Right cardiac atrium (tissue), 5 donors: ENCODE results near the gene DHRS7C. TPM values are rescaled to one million over a fixed set of nuclear protein-coding genes. Genes with fewer than 3 reads are reported as not detected.

Experiments used
- ATAC-seq, 2 donors: fragments of 200-7000 bp; cut with Tn5 transposase; one replicate each; pipeline versions ENCODE4 v1.8.0 to v1.9.1; 2020; ENCODE audit warnings: moderate library complexity in 2 of 2, mild to moderate bottlenecking in 1 of 2
- DNase-seq, 3 donors: peaks; one replicate each; pipeline ENCODE4 v3.0.0-alpha.2; 2020
- H3K27ac ChIP-seq: one replicate; pipeline ENCODE4 v1.5.1; 2013; ENCODE audit warnings: mild to moderate bottlenecking, low read length, control low read depth, moderate library complexity
- H3K27me3 ChIP-seq: one replicate; pipeline ENCODE4 v1.6.1; 2013; ENCODE audit not compliant: control insufficient read depth, insufficient read depth
- H3K4me1 ChIP-seq: one replicate; pipeline ENCODE4 v1.6.1; 2013; ENCODE audit warnings: low read length; ENCODE audit not compliant: control insufficient read depth, insufficient read depth
- H3K4me3 ChIP-seq: one replicate; pipeline ENCODE4 v1.5.1; 2013; ENCODE audit warnings: low read length, control low read depth
- H3K9me3 ChIP-seq: one replicate; pipeline ENCODE4 v1.6.1; 2013; ENCODE audit warnings: low read length; ENCODE audit not compliant: control insufficient read depth
- WGBS: extraction: QIAGEN DNeasy Blood & Tissue Kit; methylation state at CpG from one replicate; pipeline ENCODE4 v1.1.7; 2013; 5-methylcytosine and 5-hydroxymethylcytosine counted together
- intact Hi-C, 4 donors: fragments of 100-400 bp; cut with DNase I; formaldehyde crosslinking; loops; one replicate each; pipeline versions ENCODE4 v1.11.0 to v1.14.0; 2022 to 2023
- long read RNA-seq, 4 donors: library from polyadenylated mRNA; unstranded; transcript quantifications; one replicate each; pipeline ENCODE4 v2.0.0, GENCODE V29; 2020 to 2021
- polyA plus RNA-seq: library from polyadenylated mRNA; stranded (reverse); fragments of 200-250 nt; gene quantifications from one replicate; pipeline ENCODE4 v1.2.3, GENCODE V29; 2013
- total RNA-seq, 4 donors: library from RNA; stranded (reverse); fragmentation: NEBNext Ultra II Directional; extraction: Animal tissue kit (Norgen Biotek cat#: 25700); gene quantifications; one replicate each; pipeline ENCODE4 v1.2.1, GENCODE V29; 2021
- donor health status: healthy with polysubstance abuse.
- donor health status: DM: no; HTN: yes; CAD: no.
- donor health status: DM: no; HTN: no; CAD: no.
- donor health status: DM: no; HTN: yes; CAD: no; lungs with severe emphysema.
- donor health status: DM: yes; HTN: yes; CAD: no.

Gene DHRS7C, protein sequence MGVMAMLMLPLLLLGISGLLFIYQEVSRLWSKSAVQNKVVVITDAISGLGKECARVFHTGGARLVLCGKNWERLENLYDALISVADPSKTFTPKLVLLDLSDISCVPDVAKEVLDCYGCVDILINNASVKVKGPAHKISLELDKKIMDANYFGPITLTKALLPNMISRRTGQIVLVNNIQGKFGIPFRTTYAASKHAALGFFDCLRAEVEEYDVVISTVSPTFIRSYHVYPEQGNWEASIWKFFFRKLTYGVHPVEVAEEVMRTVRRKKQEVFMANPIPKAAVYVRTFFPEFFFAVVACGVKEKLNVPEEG
- total RNA-seq: 100 to 1,000 TPM; 100 to 317 (median 205) TPM
- 177 TPM for polyA plus RNA-seq
- long read RNA-seq, donor 1, transcript DHRS7C-202 (6 exons, 984 nt): major isoform, 5 of 46 reads
- long read RNA-seq, donor 1, partial matches to known transcripts: 2 of 46 reads
- long read RNA-seq, donor 1, other reads (novel, unspliced or antisense): 37 of 46 reads
- long read RNA-seq, donor 2, partial matches to known transcripts: 9 of 19 reads
- long read RNA-seq, donor 2, other reads (novel, unspliced or antisense): 9 of 19 reads
- long read RNA-seq, donor 3, transcript DHRS7C-202 (6 exons, 984 nt): major isoform, 5 of 12 reads
- long read RNA-seq, donor 3, partial matches to known transcripts: 1 of 12 reads
- long read RNA-seq, donor 3, other reads (novel, unspliced or antisense): 6 of 12 reads
- long read RNA-seq, donor 4, partial matches to known transcripts: 9 of 41 reads
- long read RNA-seq, donor 4, other reads (novel, unspliced or antisense): 26 of 41 reads

- Histone ChIP-seq H3K4me1 (no peaks in the 10 kb centered on the region), H3K27me3 (no peaks in the 10 kb centered on the region), H3K9me3 (no peaks in the 10 kb centered on the region), H3K27ac (peak within 1 kb of the TSS; percentile 91), H3K4me3 (peak within 1 kb of the TSS; percentile 21)
- ATAC-seq: peak; percentile 71 to 87
- 55% methylated on average over 15 of the region's 15 CpGs for WGBS
- intact Hi-C loops: loop anchor here in 1 of 4 donors (5.0 kb wide), 1 partner anchor 46 kb away; no protein-coding TSS in a partner anchor
- peak; percentile 32 to 76 (median 69) for DNase-seq
Observed at GRCh38 chr17:9790889-9791876, at the start of gene DHRS7C. TSS of gene DHRS7C (minus strand) at chr17:9791592. CDS start at chr17:9791284, 308 bp downstream.

DNA sequence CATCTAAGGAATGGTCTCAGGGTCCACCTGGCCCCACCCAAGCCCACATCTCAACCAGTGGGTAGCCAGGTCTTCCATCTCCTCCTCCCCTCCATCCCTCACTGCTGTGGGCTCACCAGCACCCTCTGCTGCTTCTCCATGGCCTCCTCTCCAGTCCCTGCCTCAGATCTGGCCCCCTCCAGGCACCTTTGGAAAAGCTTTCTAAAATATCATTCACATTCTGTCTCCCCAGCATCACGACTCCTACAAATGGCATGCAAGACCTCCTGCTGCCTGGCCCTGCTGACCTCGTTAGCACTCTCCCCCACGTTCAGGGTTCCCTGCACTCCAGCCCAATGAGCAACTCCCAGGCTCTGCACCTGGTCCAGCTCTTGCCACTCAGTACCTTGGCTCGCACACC lies 48.0 kb upstream of the DHRS7C start:
- Histone ChIP-seq H3K4me1 (peaks cover 13% of the 10 kb centered on the region), H3K27ac (no peak overlapping the region), H3K9me3 (no peaks in the 10 kb centered on the region), H3K27me3 (no peaks in the 10 kb centered on the region), H3K4me3 (no peak overlapping the region)
- 58% methylated on average over 4 of the region's 4 CpGs for WGBS
- DNase-seq: no peak
- intact Hi-C loops: loop anchor here in 1 of 4 donors (5.0 kb wide), 1 partner anchor 47 kb away; the partner anchor contains the start of gene DHRS7C
- ATAC-seq: no peak

DNA sequence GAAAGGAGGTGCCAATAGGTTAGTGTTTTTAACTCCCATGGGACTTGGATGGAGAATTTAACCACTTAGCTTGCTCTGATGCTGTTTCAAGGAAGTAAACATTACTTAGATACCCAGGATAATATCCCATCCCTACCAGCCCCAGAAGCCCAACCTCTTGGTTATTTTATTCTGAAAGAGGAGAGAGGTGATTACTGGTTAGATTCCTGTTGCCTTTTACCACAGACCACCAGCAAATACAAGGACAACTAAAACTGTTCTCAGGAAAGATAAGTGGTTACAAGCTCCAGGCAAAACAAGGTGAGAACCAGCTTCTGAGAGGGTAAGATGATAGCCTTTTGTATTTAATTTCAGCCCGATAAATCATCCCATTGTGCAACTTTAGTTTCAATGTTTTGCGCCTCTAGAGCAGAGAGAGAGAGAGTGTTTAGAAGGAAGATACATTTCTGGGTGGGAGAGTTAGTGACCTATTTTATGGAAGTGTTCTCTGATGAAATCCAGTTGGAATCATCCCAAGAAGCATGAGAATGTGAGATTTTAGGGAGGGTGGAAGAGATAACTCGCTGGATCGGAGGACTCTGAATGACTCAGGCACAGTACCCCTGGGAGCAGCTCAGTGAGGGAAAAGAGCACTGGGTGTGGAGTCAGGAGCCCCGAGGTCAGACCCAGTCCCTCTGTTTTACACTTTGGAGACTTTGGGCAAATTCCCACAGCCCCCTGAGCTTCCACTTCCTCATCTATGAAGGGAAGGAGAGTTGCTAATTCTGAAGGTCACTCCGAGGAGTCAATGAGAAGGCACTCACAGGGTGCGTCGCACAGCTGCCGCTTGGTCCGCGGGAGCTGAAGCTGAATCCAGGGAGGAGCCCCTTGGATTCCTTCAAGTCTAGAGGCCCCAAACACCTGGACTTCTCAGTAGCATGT lies 46.4 kb upstream of the DHRS7C start:
- Histone ChIP-seq H3K27me3 (no peaks in the 10 kb centered on the region), H3K4me3 (no peak overlapping the region), H3K27ac (peak overlapping the region; percentile 73), H3K9me3 (no peaks in the 10 kb centered on the region), H3K4me1 (peaks cover 5% of the 10 kb centered on the region)
- ATAC-seq: peak; percentile 82 to 92
- intact Hi-C loops: loop anchor here in 1 of 4 donors (5.0 kb wide), 1 partner anchor 46 kb away; the partner anchor contains the start of gene DHRS7C
- peak; percentile 79 to 84 (median 83) for DNase-seq
- WGBS: 38% methylated on average over 11 of the region's 11 CpGs

- 73% methylated on average over 4 of the region's 4 CpGs for WGBS
- H3K9me3 ChIP-seq: no peaks in the 10 kb centered on the region
Observed at GRCh38 chr17:9833922-9834321, 42.5 kb upstream of the DHRS7C start.

GRCh38 chr17:9830711-9831110 lies 39.3 kb upstream of the DHRS7C start:
- intact Hi-C loops: no loop called here
- WGBS: 74% methylated on average over 2 of the region's 2 CpGs
- Histone ChIP-seq H3K4me3 (no peak overlapping the region), H3K4me1 (peaks cover 2% of the 10 kb centered on the region), H3K9me3 (no peaks in the 10 kb centered on the region), H3K27me3 (no peaks in the 10 kb centered on the region), H3K27ac (no peak overlapping the region)
- no peak for ATAC-seq
- no peak for DNase-seq

More at GRCh38 chr17:9833922-9834321, 42.5 kb upstream of the DHRS7C start:
- no peak overlapping the region for H3K27ac ChIP-seq
- no peaks in the 10 kb centered on the region for H3K27me3 ChIP-seq
- peak in 2 of 3 donors; percentile 73 to 75 for DNase-seq
- intact Hi-C loops: no loop called here
- no peak overlapping the region for H3K4me3 ChIP-seq
- no peaks in the 10 kb centered on the region for H3K4me1 ChIP-seq
- ATAC-seq: peak; percentile 22 to 59

- ATAC-seq (no peak), DNase-seq (no peak)
- no peaks in the 10 kb centered on the region for H3K9me3 ChIP-seq
- intact Hi-C loops: no loop called here
- H3K4me3 ChIP-seq: no peak overlapping the region
- 81% methylated on average over 2 of the region's 2 CpGs for WGBS
- no peak overlapping the region for H3K27ac ChIP-seq
- peaks cover 2% of the 10 kb centered on the region for H3K4me1 ChIP-seq
- H3K27me3 ChIP-seq: no peaks in the 10 kb centered on the region
Observed at GRCh38 chr17:9829343-9829742, 38.0 kb upstream of the DHRS7C start.

- no peak overlapping the region for H3K27ac ChIP-seq
- no peaks in the 10 kb centered on the region for H3K27me3 ChIP-seq
- WGBS: 56% methylated on average over 13 of the region's 13 CpGs
- H3K9me3 ChIP-seq: no peaks in the 10 kb centered on the region
- H3K4me3 ChIP-seq: no peak overlapping the region
- intact Hi-C loops: no loop called here
- ATAC-seq (peak; percentile 34 to 43), DNase-seq (peak in 1 of 3 donors; percentile 35)
- peaks cover 2% of the 10 kb centered on the region for H3K4me1 ChIP-seq
Observed at GRCh38 chr17:9828296-9829295, 37.2 kb upstream of the DHRS7C start.

GRCh38 chr17:9825641-9826150 lies 34.3 kb upstream of the DHRS7C start, which contains the start of gene GLP2R:
TSS of gene GLP2R (plus strand) at chr17:9825924. CDS start at chr17:9826064, 140 bp downstream.
- no peak for DNase-seq
- intact Hi-C loops: no loop called here
- no peak within 1 kb of the TSS for H3K4me3 ChIP-seq
- no peak for ATAC-seq
- H3K4me1 ChIP-seq: peaks cover 2% of the 10 kb centered on the region
- H3K9me3 ChIP-seq: no peaks in the 10 kb centered on the region
- WGBS: 55% methylated on average over 21 of the region's 21 CpGs
- no peaks in the 10 kb centered on the region for H3K27me3 ChIP-seq
- H3K27ac ChIP-seq: no peak within 1 kb of the TSS
